H9 (cell line): ENCODE data around the gene RAB43. TPM values are rescaled to one million over a fixed set of nuclear protein-coding genes. Genes with fewer than 3 reads are reported as not detected.
A peak's percentile ranks its signal among the peaks of the same experiment; 100 is the strongest.

ENCODE experiments used
- DNase-seq: peaks from one replicate; pipeline ENCODE4 v3.0.0-alpha.2; 2017
- H2AFZ ChIP-seq: one replicate; pipeline ENCODE4 v1.6.1; 2013; ENCODE audit warnings: mild to moderate bottlenecking, low read length, control low read depth, moderate library complexity
- H2AK5ac ChIP-seq: 2 replicates; pipeline ENCODE4 v1.6.1; 2013; ENCODE audit warnings: low read length, control low read depth, mixed read lengths; ENCODE audit not compliant: insufficient read length
- H2BK120ac ChIP-seq: one replicate; pipeline ENCODE4 v1.6.1; 2013; ENCODE audit warnings: low read depth, mild to moderate bottlenecking, low read length, control low read depth, inconsistent platforms; ENCODE audit not compliant: poor library complexity, severe bottlenecking
- H2BK12ac ChIP-seq: 2 replicates; pipeline ENCODE4 v1.6.1; 2013; ENCODE audit warnings: low read length, control low read depth, mixed read lengths, low read depth; ENCODE audit not compliant: insufficient read length
- H2BK15ac ChIP-seq: 2 replicates; pipeline ENCODE4 v1.6.1; 2013; ENCODE audit warnings: low read depth, low read length, control low read depth
- H2BK20ac ChIP-seq: one replicate; pipeline ENCODE4 v1.6.1; 2013; ENCODE audit warnings: low read depth, mild to moderate bottlenecking, low read length, control low read depth, inconsistent platforms; ENCODE audit not compliant: poor library complexity, severe bottlenecking
- H2BK5ac ChIP-seq: 2 replicates; pipeline ENCODE4 v1.6.1; 2013; ENCODE audit warnings: low read length, control low read depth, mixed read lengths; ENCODE audit not compliant: insufficient read length
- H3K14ac ChIP-seq: 2 replicates; pipeline ENCODE4 v1.6.1; 2013; ENCODE audit warnings: low read length, control low read depth; ENCODE audit not compliant: insufficient read depth
- H3K18ac ChIP-seq: 2 replicates; pipeline ENCODE4 v1.6.1; 2013; ENCODE audit warnings: low read depth, mild to moderate bottlenecking, mixed read lengths, low read length, control low read depth; ENCODE audit not compliant: insufficient read length
- H3K23ac ChIP-seq: 2 replicates; pipeline ENCODE4 v1.6.1; 2013; ENCODE audit warnings: low read length, control low read depth, mixed read lengths, low read depth; ENCODE audit not compliant: insufficient read length
- H3K23me2 ChIP-seq: 2 replicates; pipeline ENCODE4 v1.6.1; 2013; ENCODE audit warnings: low read depth, mild to moderate bottlenecking, mixed read lengths, low read length, control low read depth; ENCODE audit not compliant: insufficient read length, poor library complexity, severe bottlenecking
- H3K27ac ChIP-seq: 2 replicates; pipeline ENCODE4 v1.5.1; 2013; ENCODE audit warnings: low read length, control low read depth, mixed read lengths, low read depth; ENCODE audit not compliant: insufficient read length
- H3K27me3 ChIP-seq: 2 replicates; pipeline ENCODE4 v1.6.1; 2013; ENCODE audit warnings: low read length, control low read depth, inconsistent platforms; ENCODE audit not compliant: insufficient read depth
- H3K4ac ChIP-seq: 2 replicates; pipeline ENCODE4 v1.6.1; 2013; ENCODE audit warnings: low read depth, mild to moderate bottlenecking, control low read depth, inconsistent platforms, low read length, moderate library complexity
- H3K4me1 ChIP-seq: 2 replicates; pipeline ENCODE4 v1.6.1; 2013; ENCODE audit warnings: low read length, control low read depth, inconsistent platforms; ENCODE audit not compliant: insufficient read depth
- H3K4me2 ChIP-seq: 2 replicates; pipeline ENCODE4 v1.6.1; 2013; ENCODE audit warnings: low read length, control low read depth, mixed read lengths; ENCODE audit not compliant: insufficient read length, insufficient read depth
- H3K56ac ChIP-seq: 2 replicates; pipeline ENCODE4 v1.6.1; 2013; ENCODE audit warnings: low read depth, mild to moderate bottlenecking, mixed read lengths, low read length, control low read depth; ENCODE audit not compliant: insufficient read length
- H3K79me1 ChIP-seq: 2 replicates; pipeline ENCODE4 v1.6.1; 2013; ENCODE audit warnings: low read depth, mild to moderate bottlenecking, moderate library complexity, low read length, control low read depth, inconsistent platforms; ENCODE audit not compliant: insufficient read depth, poor library complexity, severe bottlenecking
- H3K79me2 ChIP-seq: 2 replicates; pipeline ENCODE4 v1.6.1; 2013; ENCODE audit warnings: low read length, control low read depth, inconsistent platforms; ENCODE audit not compliant: insufficient read depth
- H3K9ac ChIP-seq: 2 replicates; pipeline ENCODE4 v1.6.1; 2013; ENCODE audit warnings: low read length, control low read depth, mixed read lengths; ENCODE audit not compliant: insufficient read length; ENCODE audit errors: extremely low read depth
- H3K9me3 ChIP-seq: one replicate; pipeline ENCODE4 v1.6.1; 2013; ENCODE audit warnings: low read depth, low read length, inconsistent platforms; ENCODE audit not compliant: control insufficient read depth
- H3T11ph ChIP-seq: one replicate; pipeline ENCODE4 v1.6.1; 2013; ENCODE audit warnings: mild to moderate bottlenecking, low read length, control low read depth, inconsistent platforms
- H4K20me1 ChIP-seq: one replicate; pipeline ENCODE4 v1.6.1; 2013; ENCODE audit not compliant: control insufficient read depth, insufficient read length, insufficient read depth
- H4K5ac ChIP-seq: 2 replicates; pipeline ENCODE4 v1.6.1; 2013; ENCODE audit warnings: low read depth, mild to moderate bottlenecking, mixed read lengths, low read length, control low read depth; ENCODE audit not compliant: insufficient read length
- H4K8ac ChIP-seq: replicated peaks from 2 replicates; pipeline ENCODE4 v1.6.1; 2013; ENCODE audit warnings: low read length, control low read depth, mixed read lengths, low read depth; ENCODE audit not compliant: insufficient read length
- H4K91ac ChIP-seq: 2 replicates; pipeline ENCODE4 v1.6.1; 2013; ENCODE audit warnings: low read depth, mild to moderate bottlenecking, moderate library complexity, mixed read lengths, low read length, control low read depth; ENCODE audit not compliant: insufficient read length
- H3K27ac Mint-ChIP-seq, 3 experiments: 2 replicates in 2 of 3; 3 replicates in 1 of 3; pipeline ENCODE4 v1.8.0; 2020 to 2021; ENCODE audit warnings: mixed read lengths in 3 of 3, mild to moderate bottlenecking in 1 of 3, moderate library complexity in 1 of 3
- H3K27me3 Mint-ChIP-seq: 2 replicates; pipeline ENCODE4 v1.8.0; 2021; ENCODE audit warnings: low read depth, mild to moderate bottlenecking, moderate library complexity, mixed read lengths
- H3K36me3 Mint-ChIP-seq, 3 experiments: 2 replicates in 2 of 3; 3 replicates in 1 of 3; pipeline ENCODE4 v1.8.0; 2020 to 2021; ENCODE audit warnings: low read depth in 3 of 3, mixed read lengths in 3 of 3; ENCODE audit not compliant: insufficient read depth in 1 of 3
- H3K4me1 Mint-ChIP-seq, 2 experiments: 2 replicates each; pipeline ENCODE4 v1.8.0; 2020; ENCODE audit warnings: mixed read lengths in 2 of 2
- H3K4me3 Mint-ChIP-seq, 2 experiments: 2 replicates in 1 of 2; 3 replicates in 1 of 2; pipeline ENCODE4 v1.8.0; 2020 to 2021; ENCODE audit warnings: mild to moderate bottlenecking in 2 of 2, mixed read lengths in 2 of 2, moderate library complexity in 1 of 2
- H3K9me3 Mint-ChIP-seq, 2 experiments: 2 replicates in 1 of 2; 3 replicates in 1 of 2; pipeline ENCODE4 v1.8.0; 2020; ENCODE audit warnings: mild to moderate bottlenecking in 2 of 2, mixed read lengths in 2 of 2, moderate library complexity in 1 of 2
- CTCF ChIP-seq: fragments of 200-600 bp; sonication (generic); conservative IDR thresholded peaks from 3 replicates; pipeline ENCODE4 v1.8.0; 2021; ENCODE audit warnings: antibody characterized with exemption, mild to moderate bottlenecking
- WGBS: extraction: QIAGEN DNeasy Blood & Tissue Kit; methylation state at CpG from one replicate; pipeline ENCODE4 v1.1.7; 2013; ENCODE audit warnings: missing lambda C conversion rate, low lambda C conversion rate, mixed read lengths; ENCODE audit not compliant: insufficient read length; ENCODE audit errors: extremely low coverage; 5-methylcytosine and 5-hydroxymethylcytosine counted together
- total RNA-seq: library from RNA; stranded (reverse); gene quantifications from 2 replicates; pipeline ENCODE4 v1.2.1, GENCODE V29; 2021

The RAB43 gene
- total RNA-seq, 1 experiment from 2014 or later: 13.6 TPM

GRCh38 chr3:129132097-129132866 lies 10.7 kb upstream of the RAB43 start:
- no peaks in the 10 kb centered on the region for H3K27me3 ChIP-seq
- Mint-ChIP-seq H3K27me3 (no peaks in the 10 kb centered on the region), H3K4me3 (no peak overlapping the region), H3K36me3 (peaks cover 10 to 65% (median 50%) of the 10 kb centered on the region in 3 experiments; a peak in 6 of 7 replicates), H3K27ac (peak overlapping the region in 1 of 3 experiments; percentile 14; a peak in 3 of 7 replicates), H3K9me3 (no peaks in the 10 kb centered on the region), H3K4me1 (no peaks in the 10 kb centered on the region)
- no peak overlapping the region for H3K27ac ChIP-seq
- H2BK120ac ChIP-seq: no peak overlapping the region
- no peaks in the 10 kb centered on the region for H4K20me1 ChIP-seq
- H3K56ac ChIP-seq: no peak overlapping the region
- H2AK5ac ChIP-seq: no peak overlapping the region
- no peak overlapping the region for H3T11ph ChIP-seq
- no peak overlapping the region for H2BK20ac ChIP-seq
- no CpG with 5 or more reads among the region's 5 CpGs for WGBS
- H3K14ac ChIP-seq: no peak overlapping the region
- H3K23ac ChIP-seq: no peak overlapping the region
- H3K79me1 ChIP-seq: no peaks in the 10 kb centered on the region
- H2AFZ ChIP-seq: no peak overlapping the region
- no peak overlapping the region for H4K91ac ChIP-seq
- H2BK15ac ChIP-seq: no peak overlapping the region
- no peak for DNase-seq
- H3K18ac ChIP-seq: no peak overlapping the region
- no peak overlapping the region for H3K9ac ChIP-seq
- H2BK5ac ChIP-seq: no peak overlapping the region
- H4K5ac ChIP-seq: no peak overlapping the region
- no peak overlapping the region for H3K4me2 ChIP-seq
- H4K8ac ChIP-seq: no peak overlapping the region
- no peaks in the 10 kb centered on the region for H3K4me1 ChIP-seq
- no peak for TF ChIP-seq CTCF
- H3K4ac ChIP-seq: no peak overlapping the region
- no peaks in the 10 kb centered on the region for H3K9me3 ChIP-seq
- H3K79me2 ChIP-seq: no peaks in the 10 kb centered on the region
- no peaks in the 10 kb centered on the region for H3K23me2 ChIP-seq
- no peak overlapping the region for H2BK12ac ChIP-seq
